ENCODE data around the gene NOTUM. TPM values are rescaled to one million over a fixed set of nuclear protein-coding genes. Genes with fewer than 3 reads are reported as not detected.

Gene NOTUM
- total and polyA plus RNA-seq, 2 donors (not counting 3 experiments of a cell fraction or from before 2014, with no cell fraction given) = not detected

DNA sequence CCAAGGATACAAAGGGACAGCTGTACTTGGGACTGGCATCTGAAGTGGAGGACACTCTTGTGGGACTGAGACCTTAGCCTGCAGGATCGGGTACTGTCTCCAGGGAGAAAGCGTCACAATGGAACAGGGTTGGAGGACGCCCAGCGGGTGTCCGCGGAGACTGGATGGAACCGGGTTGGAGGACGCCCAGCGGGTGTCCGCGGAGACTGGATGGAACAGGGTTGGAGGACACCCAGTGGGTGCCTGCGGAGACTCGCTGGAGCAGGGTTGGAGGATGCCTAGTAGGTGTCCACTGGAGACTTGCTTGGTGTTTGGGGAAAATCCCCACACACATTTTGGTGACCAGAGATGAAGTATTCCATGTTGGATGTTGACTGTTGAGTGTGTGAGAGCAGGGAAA lies 13.8 kb downstream of the NOTUM start, which contains the start of gene MYADML2:
TSS of gene MYADML2 (minus strand) at position 45 of the 400 bp plus-strand sequence. CDS start 5,492 bp downstream, outside the sequence.
- Histone ChIP-seq H3K79me2 (ENCODE audit: control insufficient read depth, insufficient read depth, low read length) (no peaks in the 10 kb centered on the region), H3K9me1 (replicated peaks; ENCODE audit: control insufficient read depth, extremely low read depth, insufficient read depth, low read length) (no peaks in the 10 kb centered on the region), H4K20me1 (replicated peaks; ENCODE audit: control insufficient read depth, extremely low read depth, insufficient read depth, low read length) (no peaks in the 10 kb centered on the region), H3K4me3 (replicated peaks in 1 of 3; ENCODE audit: insufficient read depth in 1 of 3, low read depth in 1 of 3, low read length in 3 of 3) (no peak within 1 kb of the TSS), H3K36me3 (ENCODE audit: control insufficient read depth in 2 of 2, extremely low read depth in 1 of 2, insufficient read depth in 2 of 2, low read length in 2 of 2) (no peaks in the 10 kb centered on the region), H3K9me3 (replicated peaks; ENCODE audit: control insufficient read depth, insufficient read depth, low read length) (no peaks in the 10 kb centered on the region), H3K4me1 (ENCODE audit: control insufficient read depth, extremely low read depth, insufficient read depth, low read length) (no peaks in the 10 kb centered on the region), H2AFZ (ENCODE audit: low read depth, low read length) (no peak within 1 kb of the TSS), H3K27me3 (ENCODE audit: control insufficient read depth in 2 of 2, insufficient read depth in 2 of 2, low read length in 2 of 2) (peaks cover 0 to 5% of the 10 kb centered on the region in 2 experiments), H3K9ac (replicated peaks; ENCODE audit: extremely low read depth, insufficient read depth, low read length) (no peak within 1 kb of the TSS), H3K27ac (ENCODE audit: insufficient read depth, low read depth, low read length) (no peak within 1 kb of the TSS), H3K4me2 (ENCODE audit: insufficient read depth, low read length) (no peak within 1 kb of the TSS)
- intact Hi-C loops (cut with micrococcal nuclease) (no loop called here), dilution Hi-C loops (cut with MboI; ENCODE audit: extremely low pct_ligation_motif_present, low sequenced_read_pairs) (no loop called here)
- FAIRE-seq (no peak), DNase-seq (ENCODE audit: low read depth, low spot score) (no peak)
- ChIA-PET POLR2A (no interaction called here), CTCF (interaction anchor here (4.2 kb wide), 1 partner anchor 12 kb away, joined by 33 read pairs; no protein-coding TSS in a partner anchor)
- TF ChIP-seq FOS (IDR thresholded peaks at IDR 0.05; ENCODE audit: borderline replicate concordance, insufficient read depth, low read length) = no peak
- TF ChIP-seq POLR2AphosphoS5 (IDR thresholded peaks at IDR 0.05; ENCODE audit: insufficient read depth, low read depth, low read length) = no peak
- TF ChIP-seq EZH2 (IDR thresholded peaks at IDR 0.05; ENCODE audit: borderline replicate concordance, low read depth, low read length, severe bottlenecking) = no peak
- BruUV-seq (replicated peaks) = no TSS peak

DNA sequence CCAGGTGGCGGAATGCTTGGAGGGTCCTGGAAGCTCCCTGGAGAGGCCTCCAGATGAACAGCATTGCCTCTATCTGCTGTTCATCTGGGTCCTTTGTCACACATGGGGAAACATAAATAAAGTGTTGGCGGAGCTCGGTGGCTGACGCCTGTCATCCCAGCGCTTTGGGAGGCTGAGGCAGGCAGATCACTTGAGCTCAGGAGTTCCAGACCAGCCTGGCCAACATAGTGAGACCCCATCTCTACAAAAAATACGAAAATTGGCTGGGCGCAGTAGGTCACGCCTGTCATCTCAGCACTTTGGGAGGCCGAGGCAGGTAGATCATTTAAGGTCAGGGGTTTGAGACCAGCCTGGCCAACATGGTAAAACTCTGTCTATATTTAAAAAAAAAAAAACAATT lies 16.1 kb downstream of the NOTUM start:
- Histone ChIP-seq H3K36me3 (ENCODE audit: control insufficient read depth in 2 of 2, extremely low read depth in 1 of 2, insufficient read depth in 2 of 2, low read length in 2 of 2) (no peaks in the 10 kb centered on the region), H3K4me2 (ENCODE audit: insufficient read depth, low read length) (no peak overlapping the region), H3K27me3 (ENCODE audit: control insufficient read depth in 2 of 2, insufficient read depth in 2 of 2, low read length in 2 of 2) (peaks cover 0 to 7% of the 10 kb centered on the region in 2 experiments), H3K9me1 (replicated peaks; ENCODE audit: control insufficient read depth, extremely low read depth, insufficient read depth, low read length) (no peaks in the 10 kb centered on the region), H3K79me2 (ENCODE audit: control insufficient read depth, insufficient read depth, low read length) (no peaks in the 10 kb centered on the region), H3K27ac (ENCODE audit: insufficient read depth, low read depth, low read length) (no peak overlapping the region), H3K9me3 (replicated peaks; ENCODE audit: control insufficient read depth, insufficient read depth, low read length) (no peaks in the 10 kb centered on the region), H3K9ac (replicated peaks; ENCODE audit: extremely low read depth, insufficient read depth, low read length) (no peak overlapping the region), H2AFZ (ENCODE audit: low read depth, low read length) (no peak overlapping the region), H4K20me1 (replicated peaks; ENCODE audit: control insufficient read depth, extremely low read depth, insufficient read depth, low read length) (no peaks in the 10 kb centered on the region), H3K4me1 (ENCODE audit: control insufficient read depth, extremely low read depth, insufficient read depth, low read length) (no peaks in the 10 kb centered on the region), H3K4me3 (replicated peaks in 1 of 3; ENCODE audit: insufficient read depth in 1 of 3, low read depth in 1 of 3, low read length in 3 of 3) (no peak overlapping the region)
- intact Hi-C loops (cut with micrococcal nuclease) (no loop called here), dilution Hi-C loops (cut with MboI; ENCODE audit: extremely low pct_ligation_motif_present, low sequenced_read_pairs) (no loop called here)
- DNase-seq (ENCODE audit: low read depth, low spot score) = no peak
- no peak for TF ChIP-seq POLR2AphosphoS5 (IDR thresholded peaks at IDR 0.05; ENCODE audit: insufficient read depth, low read depth, low read length)
- no peak for TF ChIP-seq GATA2 (IDR thresholded peaks at IDR 0.05; ENCODE audit: insufficient read depth, insufficient read length, low read depth, low read length)
- no peak for TF ChIP-seq JUN (IDR thresholded peaks at IDR 0.05; ENCODE audit: borderline replicate concordance, insufficient read depth, insufficient read length, low read depth)
- TF ChIP-seq, protein P1, sequence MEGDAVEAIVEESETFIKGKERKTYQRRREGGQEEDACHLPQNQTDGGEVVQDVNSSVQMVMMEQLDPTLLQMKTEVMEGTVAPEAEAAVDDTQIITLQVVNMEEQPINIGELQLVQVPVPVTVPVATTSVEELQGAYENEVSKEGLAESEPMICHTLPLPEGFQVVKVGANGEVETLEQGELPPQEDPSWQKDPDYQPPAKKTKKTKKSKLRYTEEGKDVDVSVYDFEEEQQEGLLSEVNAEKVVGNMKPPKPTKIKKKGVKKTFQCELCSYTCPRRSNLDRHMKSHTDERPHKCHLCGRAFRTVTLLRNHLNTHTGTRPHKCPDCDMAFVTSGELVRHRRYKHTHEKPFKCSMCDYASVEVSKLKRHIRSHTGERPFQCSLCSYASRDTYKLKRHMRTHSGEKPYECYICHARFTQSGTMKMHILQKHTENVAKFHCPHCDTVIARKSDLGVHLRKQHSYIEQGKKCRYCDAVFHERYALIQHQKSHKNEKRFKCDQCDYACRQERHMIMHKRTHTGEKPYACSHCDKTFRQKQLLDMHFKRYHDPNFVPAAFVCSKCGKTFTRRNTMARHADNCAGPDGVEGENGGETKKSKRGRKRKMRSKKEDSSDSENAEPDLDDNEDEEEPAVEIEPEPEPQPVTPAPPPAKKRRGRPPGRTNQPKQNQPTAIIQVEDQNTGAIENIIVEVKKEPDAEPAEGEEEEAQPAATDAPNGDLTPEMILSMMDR (IDR thresholded peaks at IDR 0.05; ENCODE audit: extremely low read depth in 1 of 2, insufficient read depth in 1 of 2, low read depth in 1 of 2, low read length in 2 of 2) = no peak
- no peak for TF ChIP-seq MYC (IDR thresholded peaks at IDR 0.05; ENCODE audit: low read depth, low read length)
- TF ChIP-seq EZH2 (IDR thresholded peaks at IDR 0.05; ENCODE audit: borderline replicate concordance, low read depth, low read length, severe bottlenecking) = no peak
- no peak for FAIRE-seq
- POLR2A ChIA-PET = interaction anchor here (0.7 kb wide), 1 partner anchor 120 kb away, joined by 3 read pairs; no protein-coding TSS in a partner anchor
- CTCF ChIA-PET = interaction anchor here (0.9 to 1.7 kb wide), 3 partner anchors 15 to 75 kb away, joined by 3 to 5 read pairs (median 4); no protein-coding TSS in a partner anchor
- BruUV-seq (replicated peaks) = no TSS peak

All from endothelial cell of umbilical vein (primary cell).